COLO829 (cell line): ENCODE data around the gene MARCO.
"Not testable (repeated sequence)": the region's sequence is repeated elsewhere in the genome, so short reads cannot be mapped to it uniquely, and the experiment has no call there.

Experiments used
- DNase-seq: peaks from one replicate; pipeline ENCODE4 v3.0.0; 2012; ENCODE audit warnings: low spot score

Gene MARCO

GRCh38 chr2:118932949-118933348, 9.0 kb upstream of the MARCO start:
- no peak for DNase-seq

DNA sequence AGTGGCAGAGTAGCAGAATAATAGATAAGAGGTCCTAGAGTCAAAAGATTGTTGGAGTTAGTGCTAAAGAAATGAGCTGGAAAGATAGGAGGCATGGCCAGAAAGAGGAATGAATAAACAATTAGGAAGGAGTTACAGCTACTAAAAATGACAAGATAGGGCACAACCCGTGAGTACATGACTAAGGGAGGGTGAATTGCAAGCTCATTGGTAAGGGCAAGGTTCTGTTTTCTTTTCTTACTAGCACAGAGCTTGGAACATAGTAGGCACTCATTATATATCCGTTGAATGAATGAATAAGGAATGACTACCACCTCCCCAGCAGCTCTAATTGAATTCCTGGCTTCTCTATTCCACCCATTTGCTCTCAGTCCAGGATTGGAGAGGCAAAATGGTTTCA, 5.7 kb upstream of the MARCO start:
- no peak for DNase-seq

- DNase-seq = no peak
Observed at GRCh38 chr2:118936936-118937335, 5.1 kb upstream of the MARCO start.

DNA sequence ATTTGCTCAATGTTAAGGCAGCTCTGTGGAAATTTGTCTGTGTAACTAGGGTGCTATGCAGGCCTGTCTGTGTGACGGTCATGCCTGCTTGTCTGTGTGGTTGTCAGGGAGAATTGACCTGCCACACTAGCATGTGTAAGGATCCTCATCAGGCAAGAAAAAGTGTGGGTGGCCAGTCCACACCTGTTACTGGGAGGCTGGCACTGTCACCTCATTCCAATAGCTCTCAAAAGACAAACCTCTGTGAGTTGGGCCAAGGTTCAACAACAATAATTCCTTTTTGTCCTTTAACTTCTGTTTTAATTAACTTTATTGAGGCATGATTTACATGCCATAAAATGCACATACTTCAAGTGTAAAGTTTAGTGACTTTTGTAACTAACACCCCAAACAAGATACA, 4.2 kb upstream of the MARCO start:
- DNase-seq = no peak

GRCh38 chr2:118939994-118940393, 2.0 kb upstream of the MARCO start:
- DNase-seq = no peak

DNA sequence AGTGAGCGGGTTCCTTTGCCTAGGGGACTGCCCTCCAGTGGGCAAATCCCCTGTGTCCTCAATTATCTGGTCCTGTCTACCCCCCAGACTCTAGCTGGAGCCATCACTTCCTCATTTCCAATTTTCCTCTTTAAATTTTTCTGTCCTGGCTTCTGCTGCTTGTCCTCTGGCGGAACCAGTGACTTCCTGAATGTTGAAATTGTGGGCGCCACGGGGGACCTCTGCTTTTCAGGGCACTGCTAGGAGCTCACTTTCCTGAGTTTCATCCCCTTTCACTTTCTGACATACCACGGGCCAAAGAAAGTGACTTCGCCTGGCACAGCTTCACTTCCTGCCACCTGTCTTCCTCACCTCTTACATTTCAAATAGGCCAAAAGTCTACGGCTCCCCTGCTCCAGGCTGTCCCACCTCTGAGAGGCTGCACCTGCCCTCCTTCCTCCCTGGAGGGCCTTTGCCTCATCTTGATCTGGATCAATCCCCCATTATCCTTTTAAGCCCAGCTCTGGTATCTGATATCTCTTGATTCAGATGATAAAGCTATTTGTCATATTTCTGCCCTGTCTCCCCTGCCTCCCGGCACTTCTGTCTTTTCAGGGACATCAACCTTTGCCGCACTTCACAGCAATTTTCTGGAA, 1.4 kb upstream of the MARCO start:
- no peak for DNase-seq

GRCh38 chr2:118943286-118943685, 1.3 kb downstream of the MARCO start:
- no peak for DNase-seq

- no peak for DNase-seq
Observed at GRCh38 chr2:118945881-118946280, 3.9 kb downstream of the MARCO start.

DNA sequence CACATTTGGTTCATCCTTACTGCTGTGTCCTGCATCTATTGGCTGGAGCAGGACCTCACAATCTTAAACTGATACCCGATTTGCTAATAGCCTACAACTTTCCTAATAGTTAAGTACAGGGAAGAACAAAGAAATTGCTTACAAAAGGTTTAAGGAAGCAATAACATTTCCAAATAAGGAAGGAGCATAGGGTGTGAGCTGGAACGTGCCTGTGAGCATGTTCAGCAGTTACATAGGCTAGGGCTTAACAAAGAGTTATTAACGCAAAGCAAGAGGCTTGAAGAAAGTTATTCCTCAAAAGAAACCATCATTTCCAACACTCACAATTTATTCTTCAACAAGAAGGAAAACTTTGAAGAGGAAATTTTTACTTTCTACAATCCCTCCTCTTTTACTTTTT, 6.3 kb downstream of the MARCO start:
- not testable (repeated sequence) for DNase-seq

- no peak for DNase-seq
Observed at GRCh38 chr2:118954297-118955060, 12.5 kb downstream of the MARCO start.

DNA sequence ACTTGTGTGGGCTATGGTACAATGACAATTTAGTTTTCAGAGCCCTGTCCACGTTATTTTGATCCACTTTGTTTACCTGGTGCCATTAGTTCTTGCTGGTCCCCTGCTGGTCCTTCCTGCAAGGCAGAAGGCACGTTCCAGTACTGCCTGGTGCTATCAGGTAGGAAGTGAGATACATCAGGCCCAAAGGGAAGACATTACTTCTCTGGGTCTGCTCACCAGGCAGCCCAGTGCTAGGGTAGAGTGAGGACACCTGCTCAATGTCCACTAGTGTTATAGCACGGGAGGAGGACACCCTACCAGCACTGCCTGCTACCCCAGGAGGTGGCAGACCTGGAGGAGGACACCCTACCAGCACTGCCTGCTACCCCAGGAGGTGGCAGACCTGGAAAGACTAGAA, 23.7 kb downstream of the MARCO start:
- no peak for DNase-seq

DNA sequence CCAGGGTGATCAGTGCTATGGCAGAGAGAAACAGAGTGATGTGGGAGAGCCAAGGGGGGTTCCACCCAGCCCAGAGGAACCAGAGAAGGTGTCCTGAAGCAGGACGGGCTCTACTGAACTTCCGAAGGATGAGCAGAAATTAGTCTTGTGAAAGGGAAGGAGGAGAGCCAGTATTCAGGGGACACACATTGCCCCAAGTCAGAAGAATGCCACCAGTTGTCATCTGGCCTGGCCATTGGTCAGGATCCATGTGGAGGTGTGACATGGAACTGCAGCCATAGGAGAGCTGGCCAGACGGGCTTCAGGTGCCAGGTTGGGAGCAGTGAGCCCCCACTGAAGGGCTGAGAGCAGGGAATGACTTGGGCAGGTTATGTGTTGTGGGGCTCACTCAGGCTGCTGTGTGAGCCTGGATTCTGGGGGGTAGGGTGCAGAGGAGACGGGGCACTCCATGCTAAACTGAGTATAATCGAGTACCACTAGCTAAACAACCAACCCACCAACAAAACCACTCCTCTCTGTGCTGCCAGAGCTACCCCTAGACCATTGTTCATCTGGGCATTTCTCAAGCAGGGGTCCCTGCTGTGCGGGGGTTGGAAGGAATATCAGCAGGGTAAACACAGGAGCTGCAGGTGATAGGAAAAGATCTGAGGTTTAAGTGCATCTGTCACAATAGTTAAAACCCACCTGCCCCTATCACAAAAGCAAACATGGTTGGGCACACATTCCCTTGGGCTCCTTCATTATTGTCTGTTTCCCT, 25.3 kb downstream of the MARCO start:
- DNase-seq = no peak

DNA sequence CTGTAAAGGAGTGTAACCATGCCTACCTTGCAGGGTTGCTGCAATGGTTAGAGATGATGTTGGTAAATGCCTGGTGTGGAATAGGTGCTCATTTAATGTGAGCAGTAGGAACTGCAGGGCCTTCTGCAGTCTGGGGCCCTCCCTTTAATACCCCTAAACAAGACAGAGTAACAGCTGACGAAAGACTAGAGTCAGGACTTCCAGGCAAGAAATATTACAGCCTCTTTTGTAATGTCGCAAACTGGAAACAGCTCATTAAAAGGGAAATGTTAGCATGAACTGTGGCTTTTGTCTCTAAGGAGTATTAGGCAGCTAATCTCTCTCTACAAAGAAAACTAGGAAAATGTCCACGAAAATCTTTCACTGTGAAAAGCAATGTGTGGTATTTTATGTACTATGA, 26.0 kb downstream of the MARCO start:
- DNase-seq = no peak

- DNase-seq = no peak
Observed at GRCh38 chr2:118968961-118969733, 27.2 kb downstream of the MARCO start.

GRCh38 chr2:118969734-118970395, 27.9 kb downstream of the MARCO start:
- no peak for DNase-seq

- DNase-seq = no peak
Observed at GRCh38 chr2:118970396-118971135, 28.6 kb downstream of the MARCO start.

- no peak for DNase-seq
Observed at GRCh38 chr2:118971245-118972122, 29.5 kb downstream of the MARCO start.

- no peak for DNase-seq
Observed at GRCh38 chr2:118973542-118973951, 31.6 kb downstream of the MARCO start.

DNA sequence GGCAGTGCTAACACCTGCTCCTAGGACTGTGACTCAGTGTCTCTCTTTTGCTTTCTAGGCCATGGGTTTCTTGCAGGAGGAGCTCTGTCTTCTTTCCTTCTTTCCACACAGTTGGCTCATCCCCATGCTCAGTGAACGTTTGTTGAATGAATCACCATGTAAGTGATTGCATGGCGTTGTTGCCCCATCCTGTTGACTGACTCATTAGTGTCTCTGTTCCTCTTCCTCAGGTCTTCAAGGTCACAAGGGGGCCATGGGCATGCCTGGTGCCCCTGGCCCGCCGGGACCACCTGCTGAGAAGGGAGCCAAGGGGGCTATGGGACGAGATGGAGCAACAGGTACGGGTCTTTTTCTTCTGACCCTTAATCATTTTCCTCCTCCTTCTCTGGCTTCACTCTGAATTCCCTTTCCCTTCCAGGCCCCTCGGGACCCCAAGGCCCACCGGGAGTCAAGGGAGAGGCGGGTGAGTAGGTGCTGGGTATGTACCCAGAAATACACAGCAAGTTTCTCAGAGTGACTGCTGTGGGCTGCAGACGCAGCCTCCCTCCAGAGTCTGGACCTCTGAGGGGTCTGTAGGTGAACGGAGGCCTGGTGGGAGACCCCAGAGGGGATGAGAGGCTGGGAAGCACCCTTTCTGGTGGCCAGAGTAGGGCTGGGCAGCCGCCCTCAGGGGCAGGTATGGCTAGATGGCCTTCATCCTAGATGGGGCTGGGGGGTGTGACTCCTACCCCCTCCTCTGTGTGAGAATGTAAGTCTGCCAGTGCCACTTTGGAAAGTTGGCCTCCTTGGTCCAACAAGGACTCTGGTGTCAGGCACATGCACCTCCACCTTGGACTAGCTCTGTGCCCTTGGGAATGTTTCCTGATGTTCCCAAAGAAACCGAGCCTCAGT, 32.4 kb downstream of the MARCO start:
- DNase-seq = no peak
